HCT116 (cell line): ENCODE measurements around the gene APP. TPM values are rescaled to one million over a fixed set of nuclear protein-coding genes. Genes with fewer than 3 reads are reported as not detected.

Source experiments
- ATAC-seq: fragments of 200-7000 bp; cut with Tn5 transposase; 2 replicates; pipeline ENCODE4 v1.9.1; 2020; ENCODE audit warnings: mild to moderate bottlenecking, moderate library complexity
- BruUV-seq: library from RNA; stranded (reverse); fragments of 400-500 nt; replicated peaks from 2 replicates; lab custom pipeline; 2021; lab: Mats Ljungman, UMichigan
- CTCF ChIA-PET: fragments of 300-600 bp; sonication (Branson Sonifier 250); formaldehyde crosslinking; loops from one replicate; lab custom pipeline; 2021; ENCODE audit warnings: antibody characterized with exemption; lab: Charles Lee
- POLR2A ChIA-PET: fragments of 300-600, 350-600 bp; sonication (Branson Sonifier 250); formaldehyde crosslinking; loops from one replicate; lab custom pipeline; 2021; ENCODE audit warnings: antibody characterized with exemption; lab: Charles Lee
- RAD21 ChIA-PET, 2 experiments: fragments of 300-600 bp; sonication (Branson Sonifier 250); formaldehyde crosslinking; loops; one replicate each; lab custom pipeline; 2023; ENCODE audit warnings: low total read pairs in 2 of 2; ENCODE audit not compliant: uncharacterized antibody in 2 of 2, unreplicated experiment in 2 of 2, low non-redundant PET in 1 of 2; lab: Charles Lee
- DNase-seq: peaks from one replicate; pipeline ENCODE4 v3.0.0-alpha.2; 2010; ENCODE audit warnings: low read depth, low spot score
- H2AFZ ChIP-seq: fragments of 200-600 bp; shearing (Covaris generic), sonication (generic); 2 replicates; pipeline ENCODE4 v1.6.1; 2017; ENCODE audit warnings: low read depth, mixed run types, mixed read lengths, antibody characterized with exemption, low read length; ENCODE audit not compliant: poor library complexity, severe bottlenecking
- H3K27ac ChIP-seq: 2 replicates; pipeline ENCODE4 v1.5.1; 2012; ENCODE audit warnings: low read depth, low read length
- H3K27me3 ChIP-seq: fragments of 200-600 bp; sonication (generic); 2 replicates; pipeline ENCODE4 v1.6.1; 2016; ENCODE audit warnings: mixed run types, low read length, mixed read lengths; ENCODE audit not compliant: insufficient read depth
- H3K36me3 ChIP-seq, 2 experiments: fragments of 200-500 bp in 1 of 2; fragments of 200-600 bp in 1 of 2; sonication (Bioruptor generic) in 1 of 2; sonication (generic) in 1 of 2; 2 replicates each; pipeline versions ENCODE4 v1.5.1 to v1.6.1; 2014 to 2016; ENCODE audit warnings: low read length in 2 of 2, inconsistent platforms in 1 of 2, mixed read lengths in 1 of 2, mixed run types in 1 of 2; ENCODE audit not compliant: insufficient read depth in 2 of 2, control insufficient read depth in 1 of 2
- H3K4me1 ChIP-seq, 2 experiments: fragments of 200-600 bp in 1 of 2; sonication (generic) in 1 of 2; 2 replicates each; pipeline versions ENCODE4 v1.5.1 to v1.6.1; 2012 to 2017; ENCODE audit warnings: low read length in 2 of 2, inconsistent platforms in 1 of 2, mild to moderate bottlenecking in 1 of 2, mixed read lengths in 1 of 2, mixed run types in 1 of 2, moderate library complexity in 1 of 2; ENCODE audit not compliant: insufficient read depth in 2 of 2, control insufficient read depth in 1 of 2
- H3K4me2 ChIP-seq: fragments of 200-600 bp; sonication (generic); 2 replicates; pipeline ENCODE4 v1.6.1; 2017; ENCODE audit warnings: mixed run types, low read length, mixed read lengths
- H3K4me3 ChIP-seq, 2 experiments: fragments of 200-600 bp in 1 of 2; sonication (generic) in 1 of 2; replicated peaks in 1 of 2; 2 replicates each; pipeline ENCODE4 v1.5.1; 2011 to 2016; ENCODE audit warnings: low read length in 2 of 2, control low read depth in 1 of 2, low read depth in 1 of 2, mild to moderate bottlenecking in 1 of 2, mixed read lengths in 1 of 2, mixed run types in 1 of 2
- H3K79me2 ChIP-seq: fragments of 200-600 bp; sonication (generic); 2 replicates; pipeline ENCODE4 v1.6.1; 2017; ENCODE audit warnings: mild to moderate bottlenecking, mixed run types, low read length, moderate library complexity, mixed read lengths; ENCODE audit not compliant: insufficient read depth
- H3K9ac ChIP-seq: fragments of 200-600 bp; sonication (generic); 2 replicates; pipeline ENCODE4 v1.6.1; 2016; ENCODE audit warnings: low read length, mixed read lengths
- H3K9me2 ChIP-seq: fragments of 200-600 bp; sonication (generic), shearing (Covaris generic); 2 replicates; pipeline ENCODE4 v1.6.1; 2017; ENCODE audit warnings: mixed run types, mild to moderate bottlenecking, moderate library complexity; ENCODE audit not compliant: insufficient read depth
- H3K9me3 ChIP-seq, 2 experiments: fragments of 200-500 bp in 1 of 2; fragments of 200-600 bp in 1 of 2; sonication (Bioruptor generic) in 1 of 2; sonication (generic) in 1 of 2; 2 replicates each; pipeline ENCODE4 v1.6.1; 2014 to 2017; ENCODE audit warnings: low read length in 2 of 2, mixed read lengths in 2 of 2, inconsistent platforms in 1 of 2, low read depth in 1 of 2, mild to moderate bottlenecking in 1 of 2, mixed run types in 1 of 2, moderate library complexity in 1 of 2; ENCODE audit not compliant: control insufficient read depth in 1 of 2, insufficient read depth in 1 of 2
- H4K20me1 ChIP-seq: fragments of 200-600 bp; sonication (generic), shearing (Covaris generic); 2 replicates; pipeline ENCODE4 v1.6.1; 2017; ENCODE audit warnings: mixed run types, mild to moderate bottlenecking, moderate library complexity; ENCODE audit not compliant: insufficient read depth
- CBX3 ChIP-seq: IDR thresholded peaks from 2 replicates; pipeline ENCODE4 v1.6.1; 2012; ENCODE audit warnings: low read depth
- CEBPB ChIP-seq: IDR thresholded peaks from 2 replicates; pipeline ENCODE4 v1.6.1; 2012; ENCODE audit warnings: low read depth
- EZH2 ChIP-seq: fragments of 200-600 bp; sonication (generic); IDR thresholded peaks from 2 replicates; pipeline ENCODE4 v1.6.1; 2017; ENCODE audit warnings: antibody characterized with exemption, mixed run types
- EZH2phosphoT487 ChIP-seq: fragments of 200-600 bp; IDR thresholded peaks from 2 replicates; pipeline ENCODE4 v1.6.1; 2018; ENCODE audit warnings: antibody characterized with exemption, borderline replicate concordance
- POLR2A ChIP-seq: IDR thresholded peaks from 2 replicates; pipeline ENCODE4 v1.7.0; 2011; ENCODE audit warnings: borderline replicate concordance; ENCODE audit not compliant: insufficient read depth, insufficient read length; ENCODE audit errors: extremely low read depth
- RAD21 ChIP-seq: IDR thresholded peaks from 2 replicates; pipeline ENCODE4 v1.6.1; 2012; ENCODE audit warnings: low read depth, mild to moderate bottlenecking
- REST ChIP-seq: IDR thresholded peaks from 2 replicates; pipeline ENCODE4 v1.6.1; 2012; ENCODE audit warnings: low read depth
- SIN3A ChIP-seq: IDR thresholded peaks from 2 replicates; pipeline ENCODE4 v1.6.1; 2012; ENCODE audit warnings: low read depth
- SP1 ChIP-seq: IDR thresholded peaks from 2 replicates; pipeline ENCODE4 v1.6.1; 2012; ENCODE audit warnings: low read depth
- SRF ChIP-seq: IDR thresholded peaks from 2 replicates; pipeline ENCODE4 v1.6.1; 2012; ENCODE audit warnings: low read depth
- ZFX ChIP-seq: fragments of 450-650 bp; IDR thresholded peaks from 2 replicates; pipeline ENCODE4 v1.6.1; 2017
- intact Hi-C: fragments of 100-400 bp; cut with micrococcal nuclease; formaldehyde crosslinking; loops from 2 replicates; pipeline ENCODE4 v1.10.0; 2022
- total RNA-seq: library from RNA; stranded (reverse); gene quantifications from one replicate; pipeline ENCODE4 v1.2.1, GENCODE V29; 2021; ENCODE audit not compliant: unreplicated experiment

The APP gene
- total RNA-seq, 1 experiment from 2014 or later: 267 TPM

- H3K27ac ChIP-seq: no peak overlapping the region
- intact Hi-C loops: no loop called here
- no peak overlapping the region for H3K9ac ChIP-seq
- H3K79me2 ChIP-seq: peaks cover 96% of the 10 kb centered on the region
- H3K9me2 ChIP-seq: no peaks in the 10 kb centered on the region
- peaks cover 5% of the 10 kb centered on the region; the same call in 1 of the 2 replicates for H4K20me1 ChIP-seq
- TF ChIP-seq REST (no peak), EZH2 (no peak), EZH2phosphoT487 (no peak), SIN3A (no peak)
- POLR2A ChIA-PET: no interaction called here
- RAD21 ChIA-PET: no interaction called here
- peaks cover 0 to 7% of the 10 kb centered on the region in 2 experiments; a peak in 1 of 4 replicates for H3K4me1 ChIP-seq
- no peak for ATAC-seq
- BruUV-seq: no TSS peak
- no peaks in the 10 kb centered on the region for H3K27me3 ChIP-seq
- no peak for DNase-seq
- no peak overlapping the region for H3K4me2 ChIP-seq
- no peak overlapping the region for H3K4me3 ChIP-seq
- no peak overlapping the region for H2AFZ ChIP-seq
- CTCF ChIA-PET: no interaction called here
- H3K9me3 ChIP-seq: no peaks in the 10 kb centered on the region
- H3K36me3 ChIP-seq: no peaks in the 10 kb centered on the region
Observed at GRCh38 chr21:26125433-26126167, 45.0 kb downstream of the APP start.

- BruUV-seq: no TSS peak
- ChIA-PET RAD21 (no interaction called here), POLR2A (no interaction called here), CTCF (no interaction called here)
- Histone ChIP-seq H3K4me2 (no peak overlapping the region), H3K4me1 (peaks cover 0 to 7% of the 10 kb centered on the region in 2 experiments; a peak in 1 of 4 replicates), H3K36me3 (no peaks in the 10 kb centered on the region), H3K9me2 (no peaks in the 10 kb centered on the region), H3K27ac (no peak overlapping the region), H3K9me3 (no peaks in the 10 kb centered on the region), H4K20me1 (peaks cover 5% of the 10 kb centered on the region; the same call in 1 of the 2 replicates), H2AFZ (no peak overlapping the region), H3K79me2 (peaks cover 95% of the 10 kb centered on the region), H3K9ac (no peak overlapping the region), H3K4me3 (no peak overlapping the region), H3K27me3 (no peaks in the 10 kb centered on the region)
- no peak for DNase-seq
- ATAC-seq: no peak
- intact Hi-C loops: no loop called here
- no peak for TF ChIP-seq ZFX
- no peak for TF ChIP-seq SRF
- TF ChIP-seq CBX3: no peak
- TF ChIP-seq POLR2A: no peak
- no peak for TF ChIP-seq REST
- no peak for TF ChIP-seq CEBPB
- TF ChIP-seq SP1: no peak
- no peak for TF ChIP-seq RAD21
Observed at GRCh38 chr21:26124896-26125295, 45.7 kb downstream of the APP start.
